ENCODE data around the gene ANKLE1.
"Not testable (repeated sequence)": the region's sequence is repeated elsewhere in the genome, so short reads cannot be mapped to it uniquely, and the experiment has no call there.

Gene ANKLE1

GRCh38 chr19:17275441-17276175 lies 6.1 kb upstream of the ANKLE1 start:
- no peak for TF ChIP-seq JUND (IDR thresholded peaks at IDR 0.05; ENCODE audit: low read depth)
- no peak for DNase-seq (ENCODE audit: low read depth in 1 of 2, low spot score in 1 of 2)
- in situ Hi-C loops (cut with HindIII; ENCODE audit: low pct_unique_long_range_greater_than_20kb, low sequenced_read_pairs), result no loop called here

GRCh38 chr19:17279436-17279835 lies 2.3 kb upstream of the ANKLE1 start:
- DNase-seq (ENCODE audit: low read depth in 1 of 2, low spot score in 1 of 2), result no peak
- no peak for TF ChIP-seq JUND (IDR thresholded peaks at IDR 0.05; ENCODE audit: low read depth)
- in situ Hi-C loops (cut with HindIII; ENCODE audit: low pct_unique_long_range_greater_than_20kb, low sequenced_read_pairs), result no loop called here

DNA sequence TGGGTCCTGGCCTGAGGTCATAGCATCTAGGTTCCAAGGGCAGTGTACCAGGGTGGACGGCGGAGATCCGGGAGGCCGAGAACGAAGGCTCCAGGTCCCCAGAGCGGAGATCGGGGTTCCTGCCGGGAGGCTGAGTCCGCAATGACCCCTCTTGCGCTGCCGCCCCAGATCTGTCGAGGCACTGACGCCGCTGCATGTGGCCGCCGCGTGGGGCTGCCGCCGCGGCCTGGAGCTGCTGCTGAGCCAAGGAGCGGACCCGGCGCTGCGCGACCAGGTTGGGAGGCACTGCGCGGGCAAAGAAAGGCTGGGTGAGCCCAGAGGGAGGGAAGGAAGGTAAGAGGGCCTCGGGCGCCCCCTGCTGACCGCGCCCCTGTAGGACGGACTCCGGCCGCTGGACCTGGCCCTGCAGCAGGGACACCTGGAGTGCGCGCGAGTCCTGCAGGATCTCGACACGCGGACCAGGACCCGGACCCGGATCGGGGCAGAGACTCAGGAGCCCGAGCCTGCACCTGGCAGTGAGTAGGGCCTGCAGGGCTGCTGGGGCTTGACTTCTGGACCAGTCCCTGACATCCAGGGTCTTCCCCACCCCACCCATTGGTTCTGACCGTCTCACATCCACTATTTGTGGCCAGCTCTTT lies 906 bp downstream of the ANKLE1 start:
- in situ Hi-C loops (cut with HindIII; ENCODE audit: low pct_unique_long_range_greater_than_20kb, low sequenced_read_pairs), result no loop called here
- no peak for TF ChIP-seq JUND (IDR thresholded peaks at IDR 0.05; ENCODE audit: low read depth)
- peak; percentile 85 to 86 for DNase-seq (ENCODE audit: low read depth in 1 of 2, low spot score in 1 of 2)

DNA sequence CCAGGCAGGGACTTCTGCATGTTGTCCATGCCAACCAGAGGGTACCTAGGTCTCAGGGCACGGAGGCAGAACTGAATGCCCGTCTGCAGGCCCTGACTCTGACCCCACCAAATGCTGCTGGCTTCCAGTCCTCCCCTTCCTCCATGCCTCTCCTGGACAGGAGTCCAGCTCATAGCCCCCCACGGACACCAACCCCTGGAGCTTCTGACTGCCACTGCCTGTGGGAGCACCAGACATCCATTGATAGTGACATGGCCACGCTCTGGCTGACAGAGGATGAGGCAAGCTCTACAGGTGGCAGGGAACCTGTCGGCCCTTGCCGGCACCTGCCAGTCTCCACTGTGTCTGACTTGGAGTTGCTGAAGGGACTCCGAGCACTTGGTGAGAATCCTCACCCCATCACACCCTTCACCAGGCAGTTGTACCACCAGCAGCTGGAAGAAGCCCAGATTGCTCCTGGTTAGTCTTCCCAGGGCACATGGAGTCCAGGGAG lies 1.8 kb downstream of the ANKLE1 start:
- in situ Hi-C loops (cut with HindIII; ENCODE audit: low pct_unique_long_range_greater_than_20kb, low sequenced_read_pairs), result no loop called here
- no peak for DNase-seq (ENCODE audit: low read depth in 1 of 2, low spot score in 1 of 2)
- TF ChIP-seq JUND (IDR thresholded peaks at IDR 0.05; ENCODE audit: low read depth), result no peak

- no peak for DNase-seq (ENCODE audit: low read depth in 1 of 2, low spot score in 1 of 2)
- in situ Hi-C loops (cut with HindIII; ENCODE audit: low pct_unique_long_range_greater_than_20kb, low sequenced_read_pairs), result no loop called here
- no peak for TF ChIP-seq JUND (IDR thresholded peaks at IDR 0.05; ENCODE audit: low read depth)
Observed at GRCh38 chr19:17285415-17286135, 3.9 kb downstream of the ANKLE1 start.

DNA sequence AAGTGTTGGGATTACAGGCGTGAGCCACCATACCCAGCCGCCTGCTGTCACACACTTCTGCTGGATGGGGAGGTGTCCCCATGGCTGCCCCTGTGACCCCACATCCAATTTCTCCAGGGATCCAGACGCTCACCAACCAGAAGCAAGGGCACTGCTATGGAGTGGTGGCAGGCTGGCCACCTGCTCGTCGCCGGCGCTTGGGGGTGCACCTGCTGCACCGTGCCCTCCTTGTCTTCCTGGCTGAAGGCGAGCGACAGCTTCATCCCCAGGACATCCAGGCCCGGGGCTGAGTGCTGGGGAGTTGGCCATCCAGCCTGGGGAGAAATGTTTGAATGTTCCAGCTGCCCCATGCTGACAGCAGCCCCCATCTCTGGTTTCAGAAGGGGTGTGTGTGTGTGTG lies 4.6 kb downstream of the ANKLE1 start:
- in situ Hi-C loops (cut with HindIII; ENCODE audit: low pct_unique_long_range_greater_than_20kb, low sequenced_read_pairs), result no loop called here
- no peak for DNase-seq (ENCODE audit: low read depth in 1 of 2, low spot score in 1 of 2)
- TF ChIP-seq JUND (IDR thresholded peaks at IDR 0.05; ENCODE audit: low read depth), result no peak

DNA sequence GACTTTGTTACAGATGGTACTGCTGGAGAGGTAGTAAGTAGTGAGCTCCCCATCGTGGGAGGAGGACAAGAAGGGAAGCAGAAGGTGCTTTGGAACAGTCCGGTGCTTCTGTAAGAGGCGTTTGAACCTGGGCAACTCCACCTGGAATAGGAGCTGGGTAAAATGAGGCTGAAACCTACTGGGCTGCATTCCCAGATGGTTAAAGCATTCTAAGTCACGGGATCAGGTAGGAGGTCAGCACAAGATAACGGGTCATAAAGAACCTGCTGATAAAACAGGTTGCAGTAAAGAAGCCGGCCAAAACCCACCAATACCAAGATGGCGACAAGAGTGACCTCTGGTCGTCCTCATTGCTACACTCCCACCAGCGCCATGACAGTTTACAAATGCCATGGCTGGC lies 5.1 kb downstream of the ANKLE1 start:
- in situ Hi-C loops (cut with HindIII; ENCODE audit: low pct_unique_long_range_greater_than_20kb, low sequenced_read_pairs), result no loop called here
- no peak for TF ChIP-seq JUND (IDR thresholded peaks at IDR 0.05; ENCODE audit: low read depth)
- no peak for DNase-seq (ENCODE audit: low read depth in 1 of 2, low spot score in 1 of 2)

DNA sequence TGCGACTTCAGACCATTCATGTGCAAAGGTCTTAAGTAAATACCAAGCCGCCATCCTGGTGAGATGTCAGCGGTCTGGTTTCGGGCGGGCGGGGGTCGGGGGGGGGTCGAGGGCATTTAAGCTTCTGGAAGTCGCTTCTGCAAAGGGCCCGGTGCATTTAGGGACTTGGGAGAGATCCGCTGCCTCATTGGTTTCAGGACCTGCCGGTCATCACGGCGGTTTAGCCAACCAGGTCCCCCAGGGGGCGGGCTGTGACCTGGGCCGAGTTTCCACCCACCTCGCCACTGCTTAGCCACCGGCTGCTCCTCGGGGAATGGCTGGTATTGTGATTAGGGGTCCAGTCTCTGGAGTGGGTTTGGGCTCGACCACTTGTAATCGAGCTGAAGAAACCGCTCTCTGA lies 7.8 kb downstream of the ANKLE1 start:
- DNase-seq (ENCODE audit: low read depth in 1 of 2, low spot score in 1 of 2), result peak in 1 of 2 experiments; percentile 54
- no peak for TF ChIP-seq JUND (IDR thresholded peaks at IDR 0.05; ENCODE audit: low read depth)
- in situ Hi-C loops (cut with HindIII; ENCODE audit: low pct_unique_long_range_greater_than_20kb, low sequenced_read_pairs), result no loop called here

GRCh38 chr19:17292301-17293074 lies 10.8 kb downstream of the ANKLE1 start:
- in situ Hi-C loops (cut with HindIII; ENCODE audit: low pct_unique_long_range_greater_than_20kb, low sequenced_read_pairs), result no loop called here
- no peak for TF ChIP-seq JUND (IDR thresholded peaks at IDR 0.05; ENCODE audit: low read depth)
- peak; percentile 62 to 82 for DNase-seq (ENCODE audit: low read depth in 1 of 2, low spot score in 1 of 2)

- in situ Hi-C loops (cut with HindIII; ENCODE audit: low pct_unique_long_range_greater_than_20kb, low sequenced_read_pairs), result no loop called here
Observed at GRCh38 chr19:17293605-17294004, 11.9 kb downstream of the ANKLE1 start.

DNA sequence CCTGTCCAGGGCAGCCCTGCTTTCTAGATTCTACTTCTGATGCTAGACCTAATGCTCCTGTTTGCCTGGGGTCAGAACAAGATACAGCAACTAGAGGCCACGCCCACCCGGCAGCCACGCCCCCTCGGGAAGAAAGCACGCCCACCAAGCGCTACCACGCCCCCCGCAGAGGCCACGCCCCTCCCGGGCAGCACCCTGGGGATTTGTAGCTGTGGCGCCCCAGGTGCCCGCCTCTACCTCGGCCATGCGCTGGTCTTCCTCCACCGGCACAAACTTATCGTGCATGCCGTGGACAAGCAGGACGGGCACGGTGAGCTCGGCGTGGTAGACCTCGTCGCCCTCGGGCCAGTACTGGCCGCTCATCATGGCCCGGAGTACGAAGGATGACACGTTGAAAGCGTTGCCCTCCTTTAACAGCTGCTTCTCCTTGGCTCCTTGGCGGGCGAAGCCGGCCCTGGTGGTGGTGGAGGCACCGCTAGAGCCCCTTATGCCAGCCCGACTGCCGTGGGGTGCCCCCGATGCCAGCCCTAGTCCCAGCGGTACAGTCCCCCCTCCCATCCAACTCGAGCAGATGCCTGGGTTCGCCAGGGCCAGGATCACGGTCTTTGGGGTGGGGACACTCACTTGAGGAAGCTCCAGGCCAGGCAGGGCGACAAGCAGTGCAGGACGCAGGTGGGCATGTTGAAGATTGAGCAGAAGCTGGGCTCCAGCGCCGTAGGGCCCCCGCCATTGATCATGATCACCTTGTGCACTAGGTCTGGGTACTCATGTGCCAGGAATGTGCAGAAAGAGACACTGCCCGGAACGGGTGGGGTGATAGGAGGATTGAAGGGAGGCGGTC lies 12.6 kb downstream of the ANKLE1 start:
- TF ChIP-seq JUND (IDR thresholded peaks at IDR 0.05; ENCODE audit: low read depth), result no peak
- in situ Hi-C loops (cut with HindIII; ENCODE audit: low pct_unique_long_range_greater_than_20kb, low sequenced_read_pairs), result no loop called here
- DNase-seq (ENCODE audit: low read depth in 1 of 2, low spot score in 1 of 2), result peak; percentile 62 to 75

More at GRCh38 chr19:17293605-17294004, 11.9 kb downstream of the ANKLE1 start:
- DNase-seq (ENCODE audit: low read depth in 1 of 2, low spot score in 1 of 2), result no peak
- TF ChIP-seq JUND (IDR thresholded peaks at IDR 0.05; ENCODE audit: low read depth), result no peak

DNA sequence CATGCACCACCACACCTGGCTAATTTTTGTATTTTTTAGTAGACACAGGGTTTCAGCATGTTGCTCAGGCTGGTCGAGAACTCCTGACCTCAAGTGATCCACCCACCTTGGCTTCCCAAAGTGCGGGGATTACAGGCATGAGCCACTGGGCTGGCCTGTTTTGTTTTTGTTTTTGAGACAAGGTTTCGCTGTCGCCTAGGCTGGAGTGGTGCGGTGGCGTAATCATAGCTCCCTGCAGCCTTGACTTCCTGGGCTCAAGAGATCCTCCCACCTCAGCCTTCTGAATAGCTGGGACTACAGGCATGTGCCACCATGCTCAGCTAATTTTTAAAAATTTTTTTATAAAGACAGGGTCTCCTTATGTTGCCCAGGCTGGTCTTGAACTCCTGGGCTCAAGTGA lies 13.8 kb downstream of the ANKLE1 start:
- in situ Hi-C loops (cut with HindIII; ENCODE audit: low pct_unique_long_range_greater_than_20kb, low sequenced_read_pairs), result not testable (repeated sequence)

More for the DNA sequence above, 13.8 kb downstream of the ANKLE1 start:
- DNase-seq (ENCODE audit: low read depth in 1 of 2, low spot score in 1 of 2), result not testable (repeated sequence)
